ENCODE results near the gene C19orf12.

- TF ChIP-seq CTCF (IDR thresholded peaks at IDR 0.05; ENCODE audit: low read depth, low read length, poor library complexity, severe bottlenecking) (no peak), EZH2phosphoT487 (IDR thresholded peaks at IDR 0.05; ENCODE audit: borderline replicate concordance, low read length) (0 out of 2 replicates have a peak, but pooled peaks have one; percentile 63)
Measured at GRCh38 chr19:29724102-29724641, 9.1 kb upstream of the C19orf12 start.

Measured in DOHH2 (cell line).